Type B pancreatic cell (in vitro differentiated cells): ENCODE data around the gene MAP2K2. TPM values are rescaled to one million over a fixed set of nuclear protein-coding genes. Genes with fewer than 3 reads are reported as not detected.

ENCODE experiments used
- DNase-seq: peaks from one replicate; pipeline ENCODE4 v3.0.0; 2021; ENCODE audit warnings: mixed read lengths; ENCODE audit not compliant: unreplicated experiment; ENCODE audit errors: extremely low spot score
- H3K27ac Mint-ChIP-seq: 2 replicates; pipeline ENCODE4 v1.8.0; 2021; ENCODE audit warnings: mild to moderate bottlenecking, mixed read lengths
- H3K27me3 Mint-ChIP-seq: 2 replicates; pipeline ENCODE4 v1.8.0; 2021; ENCODE audit warnings: mixed read lengths
- H3K36me3 Mint-ChIP-seq: 2 replicates; pipeline ENCODE4 v1.8.0; 2021; ENCODE audit warnings: mixed read lengths
- H3K4me1 Mint-ChIP-seq: one replicate; pipeline ENCODE4 v1.8.0; 2021; ENCODE audit warnings: mixed read lengths; ENCODE audit not compliant: unreplicated experiment
- H3K4me3 Mint-ChIP-seq: 2 replicates; pipeline ENCODE4 v1.8.0; 2021; ENCODE audit warnings: mild to moderate bottlenecking, mixed read lengths
- H3K9me3 Mint-ChIP-seq: 2 replicates; pipeline ENCODE4 v1.8.0; 2021; ENCODE audit warnings: mixed read lengths
- total RNA-seq: library from RNA; stranded (reverse); gene quantifications from 2 replicates; pipeline ENCODE4 v1.2.1, GENCODE V29; 2021; ENCODE audit warnings: low replicate concordance
- TF ChIP-seq, protein P1 (sequence below): fragments of 200-600 bp; sonication (generic); conservative IDR thresholded peaks from 2 replicates; pipeline ENCODE4 v1.5.0; 2021; ENCODE audit warnings: antibody characterized with exemption, mild to moderate bottlenecking

Gene MAP2K2
- total RNA-seq, 1 donor from 2014 or later: 144 TPM

DNA sequence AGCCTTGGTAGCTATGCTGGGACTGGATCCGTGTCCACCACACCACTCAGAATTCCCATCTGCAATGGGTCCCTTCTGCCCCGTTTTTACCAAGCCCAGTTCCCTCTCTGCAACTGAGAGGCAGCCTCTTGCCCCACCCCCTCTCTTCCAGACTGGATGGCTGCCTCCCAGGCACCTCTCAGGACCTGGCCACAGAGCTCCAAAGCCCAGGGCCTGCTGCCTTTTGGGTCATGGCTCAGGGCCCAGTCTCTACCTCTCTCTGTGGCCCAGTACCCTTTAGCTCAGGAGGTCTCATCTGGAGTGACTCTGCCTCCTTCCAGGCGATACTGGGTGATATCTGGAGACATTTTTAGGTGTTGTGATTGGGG lies 46.9 kb downstream of the MAP2K2 start:
- Mint-ChIP-seq H3K27ac (no peak overlapping the region), H3K27me3 (no peaks in the 10 kb centered on the region), H3K4me1 (peaks cover 5% of the 10 kb centered on the region), H3K9me3 (no peaks in the 10 kb centered on the region), H3K4me3 (no peak overlapping the region), H3K36me3 (no peaks in the 10 kb centered on the region)
- TF ChIP-seq, protein P1, sequence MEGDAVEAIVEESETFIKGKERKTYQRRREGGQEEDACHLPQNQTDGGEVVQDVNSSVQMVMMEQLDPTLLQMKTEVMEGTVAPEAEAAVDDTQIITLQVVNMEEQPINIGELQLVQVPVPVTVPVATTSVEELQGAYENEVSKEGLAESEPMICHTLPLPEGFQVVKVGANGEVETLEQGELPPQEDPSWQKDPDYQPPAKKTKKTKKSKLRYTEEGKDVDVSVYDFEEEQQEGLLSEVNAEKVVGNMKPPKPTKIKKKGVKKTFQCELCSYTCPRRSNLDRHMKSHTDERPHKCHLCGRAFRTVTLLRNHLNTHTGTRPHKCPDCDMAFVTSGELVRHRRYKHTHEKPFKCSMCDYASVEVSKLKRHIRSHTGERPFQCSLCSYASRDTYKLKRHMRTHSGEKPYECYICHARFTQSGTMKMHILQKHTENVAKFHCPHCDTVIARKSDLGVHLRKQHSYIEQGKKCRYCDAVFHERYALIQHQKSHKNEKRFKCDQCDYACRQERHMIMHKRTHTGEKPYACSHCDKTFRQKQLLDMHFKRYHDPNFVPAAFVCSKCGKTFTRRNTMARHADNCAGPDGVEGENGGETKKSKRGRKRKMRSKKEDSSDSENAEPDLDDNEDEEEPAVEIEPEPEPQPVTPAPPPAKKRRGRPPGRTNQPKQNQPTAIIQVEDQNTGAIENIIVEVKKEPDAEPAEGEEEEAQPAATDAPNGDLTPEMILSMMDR: no peak
- no peak for DNase-seq

DNA sequence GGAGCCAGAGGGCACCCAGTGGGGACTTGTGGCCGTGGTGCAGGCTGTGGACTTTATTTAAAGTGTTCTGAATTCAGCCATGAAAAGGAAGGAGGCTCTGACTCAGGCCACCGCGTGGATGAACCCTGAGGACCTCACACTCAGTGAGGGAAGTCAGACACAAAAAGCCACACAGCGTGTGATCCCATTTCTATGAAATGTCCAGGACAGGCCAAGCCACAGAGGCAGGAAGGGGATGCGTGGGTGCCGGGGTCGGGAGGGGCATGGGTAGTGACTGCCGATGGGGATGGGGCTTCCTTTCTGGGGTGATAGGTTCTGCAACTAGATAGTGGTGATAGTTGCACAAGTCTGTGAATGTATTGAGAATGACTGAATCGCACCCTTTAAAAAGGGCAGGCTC lies 48.5 kb downstream of the MAP2K2 start:
- no peak overlapping the region for H3K4me3 Mint-ChIP-seq
- no peaks in the 10 kb centered on the region for H3K36me3 Mint-ChIP-seq

GRCh38 chr19:4071610-4072009 lies 52.3 kb downstream of the MAP2K2 start:
- peaks cover 5% of the 10 kb centered on the region for H3K4me1 Mint-ChIP-seq
- TF ChIP-seq, protein P1: no peak
- no peak for DNase-seq
- no peak overlapping the region for H3K27ac Mint-ChIP-seq
- peaks cover 18% of the 10 kb centered on the region for H3K27me3 Mint-ChIP-seq
- H3K4me3 Mint-ChIP-seq: no peak overlapping the region
- H3K36me3 Mint-ChIP-seq: no peaks in the 10 kb centered on the region
- H3K9me3 Mint-ChIP-seq: no peaks in the 10 kb centered on the region

More for the DNA sequence above, 48.5 kb downstream of the MAP2K2 start:
- no peak for DNase-seq
- Mint-ChIP-seq H3K4me1 (peaks cover 5% of the 10 kb centered on the region), H3K27me3 (no peaks in the 10 kb centered on the region), H3K27ac (no peak overlapping the region), H3K9me3 (no peaks in the 10 kb centered on the region)
- TF ChIP-seq, protein P1: no peak

DNA sequence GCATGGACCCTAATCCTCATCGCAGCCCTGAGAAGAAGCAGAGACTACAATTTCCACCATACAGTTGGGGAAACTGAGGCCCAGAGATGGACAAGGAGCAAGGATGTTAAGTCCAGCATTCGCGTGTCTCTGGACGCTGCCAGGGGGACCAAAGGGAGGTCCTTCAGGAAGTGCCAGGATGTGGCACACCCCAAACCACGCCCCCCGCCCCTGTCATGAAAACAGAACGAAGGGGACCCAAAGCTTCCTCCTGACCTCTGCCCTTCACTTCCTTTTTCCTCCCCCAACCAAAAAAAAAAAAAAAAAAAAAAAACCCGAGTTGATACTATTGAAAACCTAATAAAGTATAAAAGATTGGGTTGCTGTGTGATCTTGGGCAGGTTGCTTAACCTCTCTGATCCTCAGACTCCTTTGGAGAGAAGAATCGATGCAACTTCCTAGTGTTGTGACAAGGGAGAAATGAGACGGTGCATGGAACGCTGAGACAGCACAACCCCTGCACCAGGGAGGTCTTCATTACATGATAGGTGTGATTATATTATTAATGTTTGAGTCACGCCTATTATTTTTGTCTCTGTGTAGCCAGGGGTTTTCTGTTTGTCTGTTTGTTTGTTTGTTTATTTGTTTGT lies 54.5 kb downstream of the MAP2K2 start:
- DNase-seq: no peak
- Mint-ChIP-seq H3K9me3 (no peaks in the 10 kb centered on the region), H3K36me3 (no peaks in the 10 kb centered on the region), H3K4me1 (peaks cover 5% of the 10 kb centered on the region), H3K4me3 (peak overlapping the region; percentile 66), H3K27ac (no peak overlapping the region), H3K27me3 (peaks cover 18% of the 10 kb centered on the region)
- TF ChIP-seq, protein P1: no peak

DNA sequence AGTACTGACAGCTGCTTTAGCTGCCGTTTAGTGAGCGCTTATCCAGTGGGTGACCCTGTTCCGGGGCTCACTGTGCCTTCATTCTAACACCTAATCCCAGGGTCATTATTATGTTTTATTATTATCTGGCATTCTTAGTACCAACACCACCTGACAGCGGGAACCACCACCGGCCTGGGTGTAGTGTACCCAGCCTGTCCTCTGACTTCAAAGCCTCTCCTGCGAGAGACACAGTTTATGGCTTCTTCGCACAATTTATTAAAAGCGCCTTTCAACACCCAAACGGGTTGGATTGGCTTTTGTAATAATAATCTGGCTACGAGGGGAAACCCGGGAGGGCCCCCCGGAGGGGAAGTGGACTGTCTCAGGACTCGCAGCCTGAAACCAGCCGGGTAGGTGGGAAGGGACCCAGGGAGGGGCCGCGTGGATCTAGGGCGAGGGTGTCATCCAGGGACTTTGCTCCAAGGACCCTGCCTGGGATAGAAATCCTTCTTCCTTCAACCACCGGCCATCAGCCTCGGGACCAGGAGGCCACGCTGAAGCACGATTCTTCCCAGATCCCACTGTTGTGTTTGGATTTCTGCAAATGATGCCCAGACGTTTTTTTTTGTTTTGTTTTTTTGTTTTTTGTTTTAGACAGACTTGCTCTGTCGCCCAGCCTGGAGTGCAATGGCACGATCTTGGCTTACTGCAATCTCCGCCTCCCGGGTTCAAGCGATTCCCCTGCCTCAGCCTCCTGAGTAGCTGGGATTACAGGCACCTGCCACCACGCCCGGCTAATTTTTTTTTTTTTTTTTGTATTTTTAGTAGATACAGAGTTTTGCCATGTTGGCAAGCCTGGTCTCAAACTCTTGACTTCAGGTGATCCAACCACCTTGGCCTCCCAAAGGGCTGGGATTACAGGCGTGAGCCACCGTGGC lies 55.6 kb downstream of the MAP2K2 start:
- Mint-ChIP-seq H3K9me3 (no peaks in the 10 kb centered on the region), H3K4me3 (peak overlapping the region; percentile 88), H3K4me1 (peaks cover 9% of the 10 kb centered on the region), H3K27ac (peak overlapping the region; percentile 89), H3K36me3 (no peaks in the 10 kb centered on the region), H3K27me3 (peaks cover 18% of the 10 kb centered on the region)
- TF ChIP-seq, protein P1: no peak
- no peak for DNase-seq
